Esophagus mucosa (tissue), 1 donor: ENCODE results near the gene TBRG1. TPM values are rescaled to one million over a fixed set of nuclear protein-coding genes. Genes with fewer than 3 reads are reported as not detected.
"Not testable (repeated sequence)": the region's sequence is repeated elsewhere in the genome, so short reads cannot be mapped to it uniquely, and the experiment has no call there.

Source experiments
- ATAC-seq: fragments of 200-7000 bp; cut with Tn5 transposase; one replicate; pipeline ENCODE4 v1.9.1; 2020
- total RNA-seq: library from RNA; stranded (reverse); gene quantifications from one replicate; pipeline ENCODE4 v1.2.4, GENCODE V29; 2023
- donor health status: DM: yes; HTN: yes; CAD: no.

Gene TBRG1
- total RNA-seq, result 18.5 TPM

GRCh38 chr11:124622531-124623451 is at the start of gene TBRG1:
TBRG1 (plus strand) TSS chr11:124622864; CDS start chr11:124623084, 220 bp downstream.
- ATAC-seq, result peak; percentile 94

DNA sequence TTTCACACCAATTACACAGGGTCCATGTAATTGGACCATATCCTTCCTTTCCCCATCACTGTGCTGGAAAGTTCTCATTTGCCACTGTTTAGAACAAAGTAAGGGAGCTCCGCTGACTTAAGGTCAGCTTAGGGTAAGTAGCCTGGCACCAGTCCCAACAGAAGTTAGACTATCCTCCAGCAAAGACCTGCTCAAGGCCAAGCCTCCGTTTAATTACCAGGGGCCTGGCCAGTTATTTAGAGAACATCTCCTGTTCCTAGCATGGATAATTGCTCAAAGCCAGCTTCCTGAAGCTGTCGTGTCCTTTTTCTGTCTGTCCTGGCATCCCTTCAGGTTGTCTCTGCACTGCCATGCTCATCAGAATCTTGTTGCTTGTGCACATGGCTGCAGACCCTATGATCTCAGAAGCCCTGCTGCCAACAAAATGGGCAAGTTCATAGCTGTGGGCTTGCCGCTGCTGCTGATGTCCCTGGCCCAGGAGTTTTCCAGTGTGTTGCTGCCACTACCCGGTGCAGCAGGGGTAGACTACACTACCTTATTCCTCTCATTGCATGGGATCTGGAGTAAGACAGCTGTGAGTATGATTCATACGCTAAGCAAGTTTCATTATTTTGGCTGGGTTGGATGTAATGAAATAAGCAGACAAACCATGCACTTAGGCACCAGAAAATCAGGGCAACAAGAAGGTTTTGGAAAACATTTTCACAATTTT is 44.8 kb upstream of the TBRG1 start:
- no peak for ATAC-seq

DNA sequence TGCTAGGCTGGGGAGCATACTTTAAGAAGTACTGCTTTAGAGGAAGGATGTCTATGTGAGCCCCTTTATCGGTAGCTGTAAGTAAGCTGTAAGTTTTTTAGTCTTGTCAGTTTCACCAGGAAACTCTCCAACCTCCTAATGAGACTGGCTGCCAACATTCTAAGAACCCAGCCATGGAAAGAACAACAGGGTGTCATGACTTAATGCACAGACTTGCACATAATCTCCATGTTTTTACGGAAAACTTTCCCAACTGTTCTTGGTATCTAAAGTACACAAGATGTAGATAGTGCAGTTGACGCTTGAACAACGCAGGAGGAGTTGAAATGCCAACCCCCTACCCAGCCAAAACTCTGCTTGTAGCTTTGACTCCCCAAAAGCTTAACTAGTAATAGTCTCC is 43.9 kb upstream of the TBRG1 start:
- no peak for ATAC-seq

- ATAC-seq, result no peak
Measured at GRCh38 chr11:124581817-124582216, 40.8 kb upstream of the TBRG1 start.

GRCh38 chr11:124582565-124582964 is 40.1 kb upstream of the TBRG1 start:
- no peak for ATAC-seq

DNA sequence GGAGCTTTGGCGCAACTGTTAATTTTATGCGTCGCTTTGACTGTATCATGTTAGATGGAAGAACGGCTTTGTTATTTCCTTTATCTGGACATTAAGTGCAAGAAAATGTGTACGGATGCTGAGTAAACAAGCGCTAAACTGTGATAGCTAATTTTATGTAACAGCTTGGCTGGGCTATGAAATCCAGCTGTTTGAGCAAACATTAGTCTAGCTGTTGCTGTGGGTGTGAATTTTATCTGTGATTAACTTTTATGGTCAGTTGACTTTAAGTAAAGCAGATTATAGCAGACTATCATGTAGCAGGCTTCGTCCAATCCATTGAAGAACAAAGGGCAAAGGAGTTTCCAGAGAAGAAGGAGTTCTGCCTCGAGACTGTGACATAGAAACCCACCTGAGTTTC is 38.9 kb upstream of the TBRG1 start:
- ATAC-seq, result no peak

GRCh38 chr11:124584681-124585372 is 37.8 kb upstream of the TBRG1 start:
- ATAC-seq, result no peak

- ATAC-seq, result no peak
Measured at GRCh38 chr11:124586238-124586860, 36.3 kb upstream of the TBRG1 start.

DNA sequence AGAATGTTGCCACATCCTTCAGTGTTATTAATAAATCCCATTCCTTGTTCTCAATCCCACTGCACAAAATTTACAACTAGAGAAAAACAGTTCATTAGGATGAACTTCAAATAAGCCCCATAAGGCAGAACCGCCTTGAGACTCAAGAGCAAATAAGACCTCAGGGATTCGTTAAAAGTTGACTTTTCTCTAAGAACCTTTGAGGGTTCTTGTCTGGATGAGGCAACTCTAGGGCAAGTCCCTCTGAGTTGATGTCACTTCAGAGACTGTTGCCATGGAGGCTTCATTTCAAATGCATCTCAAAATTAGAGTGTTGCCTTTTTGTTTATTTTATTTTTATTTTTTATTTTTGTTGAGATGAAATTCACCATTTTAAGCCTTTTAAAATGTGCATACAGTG is 31.2 kb upstream of the TBRG1 start:
- no peak for ATAC-seq

- no peak for ATAC-seq
Measured at GRCh38 chr11:124592627-124593026, 30.0 kb upstream of the TBRG1 start.

DNA sequence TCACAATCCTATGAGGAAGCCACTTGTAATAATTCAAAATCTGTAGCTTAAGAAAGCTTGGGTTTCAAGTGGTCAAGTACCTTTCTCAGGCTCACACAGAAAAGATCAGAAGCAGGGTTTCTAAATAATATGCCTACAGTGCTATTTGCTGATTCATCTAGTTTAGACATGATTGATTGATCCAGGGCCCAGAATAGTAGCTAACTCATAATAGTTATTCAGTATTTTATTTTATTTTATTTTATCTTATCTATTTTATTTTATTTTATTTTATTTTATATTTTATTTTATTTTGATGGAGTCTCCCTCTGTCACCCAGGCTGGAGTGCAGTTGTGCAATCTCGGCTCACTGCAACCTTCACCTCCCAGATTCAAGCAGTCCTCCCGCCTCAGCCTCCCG is 27.4 kb upstream of the TBRG1 start:
- ATAC-seq, result no peak

GRCh38 chr11:124597626-124598025 is 25.0 kb upstream of the TBRG1 start:
- ATAC-seq, result no peak

DNA sequence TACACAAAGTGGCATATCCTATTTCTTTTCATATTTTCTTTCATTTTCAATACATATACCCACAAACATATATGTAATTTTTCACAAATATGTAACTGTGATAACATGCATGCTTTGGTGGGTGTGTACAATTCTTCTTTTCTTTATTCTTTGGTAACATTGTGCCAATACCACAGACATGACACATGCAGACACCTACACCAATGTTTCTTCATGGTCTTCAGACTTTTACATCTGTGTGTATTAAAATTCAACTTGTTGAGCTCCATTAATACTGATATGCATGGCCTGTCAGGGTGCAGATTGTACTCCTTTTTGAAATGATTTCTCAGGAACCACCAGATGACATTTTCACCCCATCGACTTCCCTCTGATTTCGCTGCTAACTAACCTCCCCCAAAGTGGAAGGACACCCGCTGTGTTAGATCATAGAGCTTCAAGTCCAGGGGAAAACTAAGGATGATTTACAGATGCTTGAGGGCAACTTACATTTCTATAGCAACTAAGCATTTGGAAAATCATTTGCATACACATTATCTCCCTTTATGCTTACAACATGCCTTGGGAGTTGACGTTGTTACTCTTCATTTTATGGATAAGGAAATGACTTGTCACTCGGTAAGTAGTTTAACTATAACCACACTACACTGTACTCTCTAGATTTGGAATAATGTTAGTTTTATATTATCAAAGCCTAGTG is 21.9 kb upstream of the TBRG1 start:
- ATAC-seq, result no peak

DNA sequence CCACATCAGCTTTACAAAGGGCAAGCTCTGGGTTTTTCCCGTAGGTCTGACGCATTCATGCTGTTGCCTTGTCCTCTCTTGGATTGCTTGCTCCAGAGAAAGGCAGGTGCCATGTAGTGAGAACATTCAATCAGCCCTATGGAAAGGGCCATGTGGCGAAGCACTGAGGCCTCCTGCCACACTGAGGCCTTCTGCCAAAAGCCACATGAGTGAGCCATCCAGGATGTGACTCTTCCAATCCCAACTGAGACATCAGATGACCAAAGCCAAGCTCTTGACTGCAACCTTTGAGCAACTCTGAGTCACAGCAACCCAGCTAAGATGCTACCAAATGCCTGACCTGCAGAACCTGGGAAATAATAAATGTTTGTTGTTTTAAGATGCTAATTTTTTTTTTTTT is 20.5 kb upstream of the TBRG1 start:
- ATAC-seq, result no peak

DNA sequence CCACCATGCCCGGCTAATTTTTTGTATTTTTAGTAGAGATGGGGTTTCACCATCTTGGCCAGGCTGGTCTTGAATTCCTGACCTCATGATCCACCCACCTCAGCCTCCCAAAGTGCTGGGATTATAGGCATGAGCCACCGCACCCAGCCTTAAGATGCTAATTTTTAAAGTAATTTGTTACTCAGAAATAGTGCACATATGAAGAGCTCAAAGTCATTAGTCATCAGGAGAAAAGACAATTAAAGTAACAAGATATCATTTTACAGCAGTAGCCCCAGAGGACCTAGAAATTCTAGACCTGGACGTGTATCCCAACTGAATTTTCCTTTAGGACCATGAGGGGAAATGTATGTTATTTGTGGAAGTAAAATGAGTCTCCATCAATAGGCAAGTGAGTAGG is 19.9 kb upstream of the TBRG1 start:
- ATAC-seq, result not testable (repeated sequence)

DNA sequence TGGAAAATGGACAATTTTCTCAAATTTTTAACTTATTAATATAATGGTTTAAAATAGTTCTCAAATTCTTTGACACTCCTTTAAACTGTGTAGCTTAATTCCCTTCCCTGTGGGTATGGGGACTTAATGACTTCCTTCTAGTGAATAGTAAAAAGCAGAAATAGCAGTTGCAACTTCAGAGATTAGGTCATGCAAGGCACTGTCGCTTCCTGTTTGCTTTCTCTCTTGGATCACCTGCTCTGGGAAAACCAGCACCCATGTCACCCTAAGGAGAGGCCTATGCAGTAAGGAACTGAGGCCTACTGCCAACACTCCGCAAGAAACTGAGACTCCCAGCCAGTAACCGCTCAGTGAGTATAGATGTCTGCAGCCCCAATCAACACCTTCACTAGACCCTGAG is 16.9 kb upstream of the TBRG1 start:
- no peak for ATAC-seq

GRCh38 chr11:124608147-124608546 is 14.5 kb upstream of the TBRG1 start:
- no peak for ATAC-seq

DNA sequence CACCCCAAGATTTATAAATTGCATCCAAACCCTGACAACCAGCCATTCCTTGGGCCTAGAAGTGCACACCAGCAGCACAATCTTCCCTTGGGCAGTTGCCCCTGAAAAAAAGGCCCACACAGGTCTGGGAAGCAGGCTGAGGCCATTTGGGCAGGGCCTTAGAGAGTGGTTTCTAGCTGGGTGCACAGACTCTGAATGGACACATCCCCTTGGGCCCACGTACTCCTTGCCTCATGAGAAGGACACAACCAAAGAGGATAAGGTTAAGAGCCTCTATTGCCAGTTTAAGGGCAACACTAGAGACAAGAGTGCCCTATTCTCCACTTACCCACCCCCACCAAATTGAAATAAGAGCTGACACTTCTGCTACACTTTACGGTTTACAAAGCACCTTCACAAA is 12.4 kb upstream of the TBRG1 start:
- ATAC-seq, result no peak

DNA sequence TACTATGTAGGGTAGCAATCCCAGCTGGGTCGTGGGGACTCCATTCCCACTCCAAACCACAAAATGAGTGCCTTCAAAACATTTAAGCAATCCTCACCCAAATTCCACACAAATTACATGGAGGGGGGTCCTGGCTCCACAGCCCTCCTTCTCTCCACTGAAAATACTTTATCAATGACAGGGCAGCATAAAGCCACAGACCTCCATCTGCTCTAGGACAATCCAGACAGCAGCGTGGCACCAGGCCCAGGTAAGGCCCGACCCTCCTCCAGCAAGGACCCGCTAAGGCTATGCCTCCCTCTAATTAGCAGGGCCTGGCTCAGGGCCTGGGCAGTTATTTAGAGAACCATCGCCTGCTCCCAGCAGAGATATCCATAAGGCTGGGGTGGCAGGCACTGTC is 11.6 kb upstream of the TBRG1 start, which contains the start of gene PANX3:
Gene PANX3, plus strand, starts transcription at position 365 of the 400 bp plus-strand sequence. CDS start 129 bp downstream, outside the sequence.
- ATAC-seq, result peak; percentile 25

- no peak for ATAC-seq
Measured at GRCh38 chr11:124612045-124612444, 10.6 kb upstream of the TBRG1 start.

GRCh38 chr11:124612567-124613246 is 10.0 kb upstream of the TBRG1 start:
- no peak for ATAC-seq
